H1 (cell line): ENCODE data around the gene ZNF888. TPM values are rescaled to one million over a fixed set of nuclear protein-coding genes. Genes with fewer than 3 reads are reported as not detected.

ENCODE experiments used
- CTCF ChIA-PET: fragments of 300-600 bp; sonication (Branson Sonifier 250); formaldehyde crosslinking; loops from one replicate; lab custom pipeline; 2021; ENCODE audit not compliant: partially characterized antibody; lab: Charles Lee
- POLR2A ChIA-PET: fragments of 300-600 bp; sonication (Branson Sonifier 250); formaldehyde crosslinking; loops from one replicate; lab custom pipeline; 2021; ENCODE audit warnings: inconsistent platforms; ENCODE audit not compliant: partially characterized antibody; lab: Charles Lee
- DNase-seq, 2 experiments: peaks; one replicate each; pipeline versions ENCODE4 v3.0.0 to v3.0.0-alpha.2; 2010 to 2022; ENCODE audit warnings: low spot score in 2 of 2, low read depth in 1 of 2, mixed read lengths in 1 of 2
- FAIRE-seq: peaks from 2 replicates; lab custom pipeline; 2011; peaks lifted over from hg19 to GRCh38; lab: Jason Lieb, UNC
- H2AFZ ChIP-seq: 2 replicates; pipeline ENCODE4 v1.8.1; 2012; ENCODE audit warnings: low read length, inconsistent platforms
- H2AK5ac ChIP-seq: 2 replicates; pipeline ENCODE4 v1.6.1; 2013; ENCODE audit warnings: low read depth, low read length
- H2BK120ac ChIP-seq: replicated peaks from 2 replicates; pipeline ENCODE3; 2013; ENCODE audit warnings: low read depth, low read length, inconsistent platforms
- H2BK12ac ChIP-seq: 2 replicates; pipeline ENCODE4 v1.6.1; 2013; ENCODE audit warnings: low read depth, low read length
- H2BK15ac ChIP-seq: 2 replicates; pipeline ENCODE4 v1.6.1; 2013; ENCODE audit warnings: low read length
- H2BK20ac ChIP-seq: 2 replicates; pipeline ENCODE4 v1.6.1; 2013; ENCODE audit warnings: low read length
- H2BK5ac ChIP-seq: 2 replicates; pipeline ENCODE4 v1.6.1; 2013; ENCODE audit warnings: low read depth, low read length
- H3K14ac ChIP-seq: 2 replicates; pipeline ENCODE4 v1.6.1; 2013; ENCODE audit warnings: inconsistent platforms; ENCODE audit not compliant: insufficient read length
- H3K18ac ChIP-seq: 2 replicates; pipeline ENCODE4 v1.6.1; 2013; ENCODE audit warnings: low read length; ENCODE audit errors: extremely low read depth
- H3K23ac ChIP-seq: 2 replicates; pipeline ENCODE4 v1.6.1; 2013; ENCODE audit warnings: inconsistent platforms; ENCODE audit not compliant: insufficient read length
- H3K23me2 ChIP-seq: 2 replicates; pipeline ENCODE4 v1.6.1; 2013; ENCODE audit warnings: low read depth, low read length
- H3K27ac ChIP-seq: 2 replicates; pipeline ENCODE4 v1.6.1; 2011; ENCODE audit warnings: low read depth, low read length, inconsistent platforms
- H3K27me3 ChIP-seq, 4 experiments: replicated peaks in 1 of 4; 1 replicate in 1 of 4; 2 replicates in 3 of 4; pipeline versions ENCODE4 v1.6.1 to v1.8.1; 2011 to 2013; ENCODE audit warnings: low read length in 3 of 4, mild to moderate bottlenecking in 3 of 4, inconsistent platforms in 2 of 4, mixed read lengths in 2 of 4, moderate library complexity in 1 of 4; ENCODE audit not compliant: control insufficient read depth in 3 of 4, insufficient read depth in 3 of 4; ENCODE audit errors: extremely low read depth in 1 of 4
- H3K36me3 ChIP-seq, 4 experiments: 2 replicates each; pipeline versions ENCODE4 v1.6.1 to v1.8.1; 2011 to 2013; ENCODE audit warnings: mild to moderate bottlenecking in 4 of 4, low read length in 3 of 4, moderate library complexity in 2 of 4, control low read depth in 1 of 4, inconsistent platforms in 1 of 4; ENCODE audit not compliant: insufficient read depth in 4 of 4, control insufficient read depth in 2 of 4
- H3K4ac ChIP-seq: replicated peaks from 2 replicates; pipeline ENCODE3; 2013; ENCODE audit warnings: low read length, low read depth, mixed read lengths, inconsistent platforms; ENCODE audit not compliant: insufficient read length
- H3K4me1 ChIP-seq, 4 experiments: replicated peaks in 1 of 4; 1 replicate in 1 of 4; 2 replicates in 3 of 4; pipeline versions ENCODE4 v1.6.1 to v1.8.1; 2011 to 2013; ENCODE audit warnings: low read length in 3 of 4, inconsistent platforms in 2 of 4, mixed read lengths in 1 of 4; ENCODE audit not compliant: insufficient read depth in 4 of 4, control insufficient read depth in 3 of 4
- H3K4me2 ChIP-seq, 2 experiments: 2 replicates each; pipeline versions ENCODE4 v1.6.1 to v1.8.1; 2011 to 2013; ENCODE audit warnings: low read depth in 2 of 2, low read length in 2 of 2, control low read depth in 1 of 2, inconsistent platforms in 1 of 2, mild to moderate bottlenecking in 1 of 2; ENCODE audit not compliant: insufficient read depth in 1 of 2
- H3K4me3 ChIP-seq, 4 experiments: fragments of 200-600, 300-600 bp in 1 of 4; sonication (generic), shearing (Covaris generic), sonication (Bioruptor Twin) in 1 of 4; 2 replicates each; pipeline versions ENCODE4 v1.5.1 to v1.8.1; 2011 to 2016; ENCODE audit warnings: low read length in 4 of 4, low read depth in 3 of 4, control low read depth in 2 of 4, inconsistent platforms in 2 of 4, mild to moderate bottlenecking in 2 of 4, mixed read lengths in 1 of 4, moderate library complexity in 1 of 4; ENCODE audit not compliant: insufficient read depth in 2 of 4; ENCODE audit errors: extremely low read depth in 1 of 4
- H3K56ac ChIP-seq: replicated peaks from 2 replicates; pipeline ENCODE3; 2013; ENCODE audit warnings: low read depth, mild to moderate bottlenecking, mixed read lengths, low read length, inconsistent platforms; ENCODE audit not compliant: insufficient read length
- H3K79me1 ChIP-seq: 2 replicates; pipeline ENCODE4 v1.6.1; 2013; ENCODE audit warnings: low read depth, low read length, control low read depth
- H3K79me2 ChIP-seq, 2 experiments: 2 replicates each; pipeline versions ENCODE4 v1.6.1 to v1.8.1; 2012 to 2013; ENCODE audit warnings: low read length in 2 of 2, mild to moderate bottlenecking in 2 of 2, inconsistent platforms in 1 of 2; ENCODE audit not compliant: insufficient read depth in 2 of 2, control insufficient read depth in 1 of 2
- H3K9ac ChIP-seq, 4 experiments: replicated peaks in 1 of 4; 1 replicate in 1 of 4; 2 replicates in 3 of 4; pipeline versions ENCODE4 v1.6.1 to v1.8.1; 2011 to 2013; ENCODE audit warnings: low read depth in 3 of 4, low read length in 3 of 4, control low read depth in 2 of 4, mild to moderate bottlenecking in 2 of 4, moderate library complexity in 2 of 4, inconsistent platforms in 1 of 4; ENCODE audit errors: extremely low read depth in 1 of 4
- H3K9me3 ChIP-seq, 2 experiments: 2 replicates each; pipeline versions ENCODE4 v1.6.1 to v1.8.1; 2012 to 2013; ENCODE audit warnings: mild to moderate bottlenecking in 2 of 2, moderate library complexity in 2 of 2, control low read depth in 1 of 2, inconsistent platforms in 1 of 2, low read depth in 1 of 2, low read length in 1 of 2, mixed read lengths in 1 of 2; ENCODE audit not compliant: insufficient read depth in 2 of 2
- H4K20me1 ChIP-seq, 2 experiments: replicated peaks in 1 of 2; 2 replicates each; pipeline versions ENCODE3 to v1.8.1; 2011 to 2013; ENCODE audit warnings: inconsistent platforms in 2 of 2, low read length in 2 of 2, mild to moderate bottlenecking in 1 of 2; ENCODE audit not compliant: insufficient read depth in 2 of 2, control insufficient read depth in 1 of 2
- H4K5ac ChIP-seq: 2 replicates; pipeline ENCODE4 v1.6.1; 2013; ENCODE audit warnings: low read length, low read depth, mixed read lengths, inconsistent platforms; ENCODE audit not compliant: insufficient read length
- H4K8ac ChIP-seq: 2 replicates; pipeline ENCODE4 v1.8.0; 2013; ENCODE audit warnings: mild to moderate bottlenecking, moderate library complexity, low read length, inconsistent platforms; ENCODE audit not compliant: insufficient read depth; ENCODE audit errors: extremely low read depth
- H4K91ac ChIP-seq: replicated peaks from 2 replicates; pipeline ENCODE3; 2013; ENCODE audit warnings: low read length, mixed read lengths, inconsistent platforms; ENCODE audit not compliant: insufficient read length
- CREB1 ChIP-seq: IDR thresholded peaks from 2 replicates; pipeline ENCODE4 v1.6.1; 2012; ENCODE audit warnings: inconsistent platforms
- CTBP2 ChIP-seq: IDR thresholded peaks from 2 replicates; pipeline ENCODE4 v1.7.0; 2011; ENCODE audit warnings: borderline replicate concordance, mild to moderate bottlenecking, moderate library complexity, mixed read lengths, low read length; ENCODE audit not compliant: insufficient read depth, insufficient read length
- FOSL1 ChIP-seq: IDR thresholded peaks from 2 replicates; pipeline ENCODE4 v1.6.1; 2011; ENCODE audit warnings: mild to moderate bottlenecking, low read depth, low read length, moderate library complexity; ENCODE audit not compliant: insufficient read depth
- KDM1A ChIP-seq: fragments of 200-600, 300-600 bp; sonication (generic); IDR thresholded peaks from 2 replicates; pipeline ENCODE4 v1.7.1; 2016; ENCODE audit warnings: mild to moderate bottlenecking, low read length, borderline replicate concordance
- POU5F1 ChIP-seq: IDR thresholded peaks from 2 replicates; pipeline ENCODE4 v1.6.1; 2011; ENCODE audit warnings: low read depth, mild to moderate bottlenecking, low read length, moderate library complexity
- RBBP5 ChIP-seq: IDR thresholded peaks from 2 replicates; pipeline ENCODE4 v1.7.1; 2012; ENCODE audit warnings: low read depth, mild to moderate bottlenecking, inconsistent platforms, low read length, moderate library complexity, borderline replicate concordance
- SP1 ChIP-seq: IDR thresholded peaks from 2 replicates; pipeline ENCODE4 v1.6.1; 2011; ENCODE audit warnings: low read depth, low read length
- TBP ChIP-seq: IDR thresholded peaks from 2 replicates; pipeline ENCODE4 v1.6.1; 2011; ENCODE audit warnings: low read depth, low read length, improper control_type of control experiment
- ZNF274 ChIP-seq: IDR thresholded peaks from 2 replicates; pipeline ENCODE4 v1.7.0; 2012; ENCODE audit warnings: low read length, borderline replicate concordance; ENCODE audit errors: extremely low read depth
- WGBS, 2 experiments: shearing (Covaris generic) in 1 of 2; methylation state at CpG; one replicate each; pipeline versions ENCODE4 v1.1.6 to v1.1.7; 2013 to 2015; ENCODE audit warnings: low lambda C conversion rate in 2 of 2, mixed read lengths in 2 of 2, inconsistent platforms in 1 of 2, low coverage in 1 of 2, missing lambda C conversion rate in 1 of 2; ENCODE audit not compliant: insufficient replicate concordance in 2 of 2, insufficient coverage in 1 of 2, insufficient read length in 1 of 2; ENCODE audit errors: extremely low coverage in 1 of 2, missing lambda C conversion rate in 1 of 2; 5-methylcytosine and 5-hydroxymethylcytosine counted together
- polyA plus RNA-seq, 7 experiments: library from polyadenylated mRNA; depleted of rRNA in 3 of 7; stranded (reverse) in 5 of 7; unstranded in 2 of 7; fragments of >200 nt in 5 of 7; fragments of 200-250 nt in 2 of 7; gene quantifications; 1 replicate in 5 of 7; 2 replicates in 1 of 7; 4 replicates in 1 of 7; pipeline versions ENCODE4 v1.2.1 to v1.2.3, GENCODE V29; 2011 to 2013; ENCODE audit warnings: missing spikeins in 2 of 7, mixed read lengths in 2 of 7
- total RNA-seq: library from RNA; stranded (reverse); fragmentation: NEBNext Ultra II Directional; extraction: Animal tissue kit (Norgen Biotek cat#: 25700); gene quantifications from 2 replicates; pipeline ENCODE4 v1.2.1, GENCODE V29; 2021
- TF ChIP-seq, protein P1 (sequence below): IDR thresholded peaks from 2 replicates; pipeline ENCODE4 v1.6.1; 2012; ENCODE audit warnings: inconsistent platforms
- TF ChIP-seq, protein P2 (sequence below), 3 experiments: IDR thresholded peaks; 1 replicate in 2 of 3; 2 replicates in 1 of 3; pipeline versions ENCODE4 v1.5.1 to v1.6.1; 2011; ENCODE audit warnings: low read length in 3 of 3, mild to moderate bottlenecking in 3 of 3, inconsistent platforms in 2 of 3, low read depth in 1 of 3, moderate library complexity in 1 of 3; ENCODE audit not compliant: insufficient read depth in 1 of 3; ENCODE audit errors: control extremely low read depth in 1 of 3

ZNF888 gene
- total and polyA plus RNA-seq, 2 of the 8 experiments (the other 6 are each of a cell fraction or from before 2014, with no cell fraction given), result 1.1 to 8.6 TPM

DNA sequence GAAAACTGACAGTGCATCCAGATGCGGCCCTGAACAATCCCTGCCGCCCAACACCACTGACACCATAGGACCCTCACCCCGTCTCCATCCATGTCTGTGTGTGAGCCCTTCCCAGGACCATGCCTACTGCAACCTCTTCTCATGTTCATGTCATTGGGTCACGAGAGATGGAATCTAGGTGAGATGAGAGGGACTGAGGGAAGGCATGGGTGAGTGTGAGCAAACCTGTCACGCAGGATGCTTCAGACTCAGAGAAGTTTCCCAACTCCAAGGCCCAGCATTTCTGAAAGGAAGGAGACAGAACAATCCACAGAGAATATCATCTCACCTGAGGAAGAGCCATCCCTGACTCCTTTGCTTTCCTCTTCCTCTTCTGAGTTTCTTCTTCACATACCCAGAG is 5.7 kb downstream of the ZNF888 start:
- Histone ChIP-seq H3K4me2 (no peak overlapping the region), H3K23me2 (no peaks in the 10 kb centered on the region; the same call in 1 of the 2 replicates), H3K4me1 (no peaks in the 10 kb centered on the region), H3K14ac (no peak overlapping the region), H3K27ac (no peak overlapping the region), H3K79me1 (no peaks in the 10 kb centered on the region), H3K56ac (no peak overlapping the region), H2AFZ (no peak overlapping the region), H3K9ac (no peak overlapping the region), H4K5ac (no peak overlapping the region), H2BK15ac (no peak overlapping the region), H3K9me3 (no peaks in the 10 kb centered on the region), H4K8ac (no peak overlapping the region), H2BK20ac (no peak overlapping the region), H3K18ac (no peak overlapping the region), H3K27me3 (no peaks in the 10 kb centered on the region; a peak in 1 of 7 replicates), H2BK120ac (no peak overlapping the region), H4K20me1 (peaks cover 0 to 1% of the 10 kb centered on the region in 2 experiments), H3K23ac (no peak overlapping the region), H2AK5ac (no peak overlapping the region), H4K91ac (no peak overlapping the region), H3K79me2 (no peaks in the 10 kb centered on the region), H3K36me3 (peaks cover 0 to 3% (median 0%) of the 10 kb centered on the region in 4 experiments; a peak in 4 of 8 replicates), H3K4ac (no peak overlapping the region), H3K4me3 (no peak overlapping the region), H2BK5ac (no peak overlapping the region), H2BK12ac (no peak overlapping the region)
- no peak for FAIRE-seq
- 90% methylated on average over 5 of the region's 5 CpGs; no CpG with 5 or more reads in 1 of the 2 experiments for WGBS, 2 experiments
- ChIA-PET POLR2A (no interaction called here), CTCF (interaction anchor here (1.1 kb wide), 1 partner anchor 12 kb away, joined by 3 read pairs; no protein-coding TSS in a partner anchor)
- DNase-seq, result no peak
- TF ChIP-seq KDM1A, result no peak
- no peak for TF ChIP-seq CREB1
- no peak for TF ChIP-seq RBBP5
- TF ChIP-seq, protein P1, sequence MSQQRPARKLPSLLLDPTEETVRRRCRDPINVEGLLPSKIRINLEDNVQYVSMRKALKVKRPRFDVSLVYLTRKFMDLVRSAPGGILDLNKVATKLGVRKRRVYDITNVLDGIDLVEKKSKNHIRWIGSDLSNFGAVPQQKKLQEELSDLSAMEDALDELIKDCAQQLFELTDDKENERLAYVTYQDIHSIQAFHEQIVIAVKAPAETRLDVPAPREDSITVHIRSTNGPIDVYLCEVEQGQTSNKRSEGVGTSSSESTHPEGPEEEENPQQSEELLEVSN, result no peak
- TF ChIP-seq ZNF274, result no peak
- no peak for TF ChIP-seq TBP
- no peak for TF ChIP-seq FOSL1
- TF ChIP-seq, protein P2, sequence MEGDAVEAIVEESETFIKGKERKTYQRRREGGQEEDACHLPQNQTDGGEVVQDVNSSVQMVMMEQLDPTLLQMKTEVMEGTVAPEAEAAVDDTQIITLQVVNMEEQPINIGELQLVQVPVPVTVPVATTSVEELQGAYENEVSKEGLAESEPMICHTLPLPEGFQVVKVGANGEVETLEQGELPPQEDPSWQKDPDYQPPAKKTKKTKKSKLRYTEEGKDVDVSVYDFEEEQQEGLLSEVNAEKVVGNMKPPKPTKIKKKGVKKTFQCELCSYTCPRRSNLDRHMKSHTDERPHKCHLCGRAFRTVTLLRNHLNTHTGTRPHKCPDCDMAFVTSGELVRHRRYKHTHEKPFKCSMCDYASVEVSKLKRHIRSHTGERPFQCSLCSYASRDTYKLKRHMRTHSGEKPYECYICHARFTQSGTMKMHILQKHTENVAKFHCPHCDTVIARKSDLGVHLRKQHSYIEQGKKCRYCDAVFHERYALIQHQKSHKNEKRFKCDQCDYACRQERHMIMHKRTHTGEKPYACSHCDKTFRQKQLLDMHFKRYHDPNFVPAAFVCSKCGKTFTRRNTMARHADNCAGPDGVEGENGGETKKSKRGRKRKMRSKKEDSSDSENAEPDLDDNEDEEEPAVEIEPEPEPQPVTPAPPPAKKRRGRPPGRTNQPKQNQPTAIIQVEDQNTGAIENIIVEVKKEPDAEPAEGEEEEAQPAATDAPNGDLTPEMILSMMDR (IDR thresholded peaks at IDR 0.05; ENCODE audit: control extremely low read depth in 1 of 3, insufficient read depth in 1 of 3, low read depth in 1 of 3, low read length in 3 of 3), result no peak
- TF ChIP-seq SP1, result no peak
- no peak for TF ChIP-seq POU5F1
- no peak for TF ChIP-seq CTBP2
